ENCODE measurements around the gene CTSA.
"Not testable (repeated sequence)": the region's sequence is repeated elsewhere in the genome, so short reads cannot be mapped to it uniquely, and the experiment has no call there.

CTSA gene

DNA sequence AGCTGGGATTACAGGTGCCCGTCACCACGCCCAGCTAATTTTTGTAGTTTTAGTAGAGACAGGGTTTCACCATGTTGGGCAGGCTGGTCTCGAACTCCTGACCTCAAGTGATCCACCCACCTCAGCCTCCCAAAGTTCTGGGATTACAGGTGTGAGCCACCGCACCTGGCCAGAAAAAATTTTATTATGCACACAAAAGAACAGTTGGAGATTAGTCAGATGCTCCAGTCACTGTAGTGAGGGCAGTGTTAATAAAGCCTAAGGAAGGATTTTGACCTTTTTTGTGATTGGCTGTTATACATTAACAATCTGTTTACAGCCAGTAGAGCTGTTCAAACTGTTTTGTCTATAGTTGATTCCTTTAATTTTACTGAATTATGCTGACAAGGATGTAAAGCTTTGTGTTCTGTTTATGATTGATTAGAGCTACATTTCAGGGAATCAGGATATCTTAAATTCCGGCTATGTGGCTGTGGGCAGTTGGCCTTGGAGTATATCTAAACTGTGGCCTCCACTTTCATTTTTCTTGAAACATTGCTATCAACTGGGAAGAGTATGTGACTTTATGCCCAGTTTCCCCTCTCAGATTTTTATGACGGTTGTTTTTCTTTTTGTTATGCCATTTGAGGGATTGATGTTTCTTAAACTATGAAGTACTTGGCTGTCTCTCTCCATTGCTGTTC is 23.9 kb upstream of the CTSA start:
- DNase-seq, result no peak

DNA sequence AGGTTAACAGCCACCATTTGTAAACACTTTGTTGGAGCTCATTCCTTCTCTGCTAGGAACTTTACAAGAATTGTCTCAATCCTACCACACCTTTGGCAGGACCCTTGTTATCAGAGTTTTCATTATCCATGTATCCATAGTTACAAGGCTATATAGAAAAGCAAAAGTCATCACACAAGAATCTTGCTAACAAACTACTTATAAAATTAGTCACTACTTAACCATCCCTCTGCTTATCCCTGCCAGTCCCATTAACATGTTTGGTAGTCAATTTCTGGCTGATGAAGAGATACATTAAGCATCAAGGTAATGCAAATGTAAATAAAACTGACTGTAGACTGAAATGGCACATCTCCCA is 23.3 kb upstream of the CTSA start:
- no peak for DNase-seq

- no peak for DNase-seq
These were observed 18.5 kb upstream of the CTSA start for GRCh38 chr20:45872626-45873025.

DNA sequence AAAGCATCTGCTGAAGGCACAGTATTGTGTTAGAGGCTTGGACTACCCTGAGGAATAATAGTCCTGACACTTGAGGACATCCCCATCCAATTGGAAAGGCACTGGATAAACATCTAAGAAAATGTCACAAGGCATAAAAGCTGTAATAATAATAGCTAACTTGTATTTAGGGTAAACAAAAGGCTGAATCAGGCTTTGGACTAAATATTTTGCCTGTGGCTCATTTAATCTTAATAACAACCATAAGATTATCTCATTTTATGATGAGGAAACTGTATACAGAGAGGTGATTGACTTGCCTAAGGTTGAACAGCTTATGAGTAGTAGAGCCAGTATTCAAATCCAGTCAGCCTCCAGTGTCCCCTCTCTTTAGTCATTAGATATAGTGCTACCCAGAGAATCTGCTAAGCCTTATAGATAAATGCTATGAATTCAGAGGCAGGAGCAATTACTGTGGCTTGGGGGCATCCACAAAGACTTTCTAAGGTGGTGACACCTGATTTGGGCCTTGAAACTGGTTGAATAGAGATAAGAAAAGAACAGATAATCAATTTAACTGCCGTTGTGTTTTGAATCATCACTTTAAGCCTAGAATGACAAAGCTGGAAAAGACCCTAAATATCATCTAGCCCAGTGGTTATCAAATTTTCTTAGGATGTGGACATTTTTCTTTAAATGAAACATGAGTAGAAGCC is 17.6 kb upstream of the CTSA start:
- no peak for DNase-seq

- not testable (repeated sequence) for DNase-seq
These were observed 17.0 kb upstream of the CTSA start for GRCh38 chr20:45874104-45874481.

GRCh38 chr20:45874576-45874975 is 16.6 kb upstream of the CTSA start:
- no peak for DNase-seq

DNA sequence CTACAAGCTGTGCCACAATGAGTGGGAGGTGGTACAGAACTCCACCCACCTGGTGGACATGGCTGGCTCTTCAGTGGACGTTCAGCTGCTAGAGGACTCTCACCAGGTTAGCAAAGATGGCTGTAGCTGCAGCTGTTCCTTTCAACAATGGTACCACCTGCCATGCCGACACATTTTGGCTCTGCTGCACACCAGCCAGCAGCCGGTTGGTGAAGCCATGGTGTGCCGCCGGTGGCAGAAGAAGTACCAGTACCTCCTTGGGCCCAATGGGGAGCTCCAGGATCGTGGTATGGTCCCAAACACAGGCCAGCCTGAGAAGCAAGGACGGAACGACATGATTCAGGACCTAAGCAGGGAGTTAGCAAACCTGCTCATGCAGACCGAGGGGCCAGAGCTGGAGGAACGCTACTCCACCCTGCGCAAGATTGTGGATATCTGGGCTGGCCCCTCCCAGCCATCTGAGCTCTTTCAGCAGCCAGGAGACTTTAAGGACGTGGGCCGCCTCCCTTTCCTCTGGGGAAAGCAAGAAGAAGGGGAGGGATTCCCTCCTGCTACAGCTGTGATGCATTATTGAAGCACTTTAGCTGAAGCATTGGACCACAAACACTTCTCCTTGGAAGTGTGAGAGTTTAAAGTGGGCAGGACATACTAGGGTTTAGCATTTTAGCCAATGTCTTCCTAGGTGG is 12.9 kb upstream of the CTSA start:
- DNase-seq, result no peak

- DNase-seq, result peak; percentile 95 to 98
These were observed 9.9 kb upstream of the CTSA start, which contains the start of gene ZSWIM1 for GRCh38 chr20:45880988-45881788. ZSWIM1 (plus strand) TSS chr20:45881227; CDS start chr20:45882593, 1,366 bp downstream.

DNA sequence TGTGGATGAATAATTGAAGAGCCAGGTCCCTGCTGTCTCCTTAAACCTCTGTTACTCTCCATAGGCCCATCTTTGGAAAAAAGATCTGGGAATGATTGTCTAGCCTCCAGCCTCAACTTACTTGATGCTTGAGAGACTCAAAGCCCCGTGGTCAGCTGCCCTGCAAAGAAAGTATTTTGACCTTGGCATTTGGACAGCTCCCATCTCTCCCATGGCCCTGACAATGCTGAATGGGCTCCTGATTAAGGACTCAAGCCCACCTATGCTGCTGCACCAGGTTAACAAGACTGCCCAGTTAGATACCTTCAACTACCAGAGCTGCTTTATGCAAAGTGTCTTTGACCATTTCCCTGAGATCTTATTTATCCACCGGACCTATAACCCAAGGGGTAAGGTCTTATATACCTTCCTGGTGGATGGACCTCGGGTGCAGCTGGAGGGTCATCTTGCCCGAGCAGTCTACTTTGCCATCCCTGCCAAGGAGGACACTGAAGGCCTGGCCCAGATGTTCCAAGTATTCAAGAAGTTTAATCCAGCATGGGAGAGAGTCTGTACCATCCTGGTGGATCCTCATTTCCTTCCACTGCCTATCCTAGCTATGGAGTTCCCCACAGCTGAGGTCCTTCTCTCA is 8.6 kb upstream of the CTSA start:
- DNase-seq, result no peak

- no peak for DNase-seq
These were observed 8.1 kb upstream of the CTSA start for GRCh38 chr20:45883100-45883469.

DNA sequence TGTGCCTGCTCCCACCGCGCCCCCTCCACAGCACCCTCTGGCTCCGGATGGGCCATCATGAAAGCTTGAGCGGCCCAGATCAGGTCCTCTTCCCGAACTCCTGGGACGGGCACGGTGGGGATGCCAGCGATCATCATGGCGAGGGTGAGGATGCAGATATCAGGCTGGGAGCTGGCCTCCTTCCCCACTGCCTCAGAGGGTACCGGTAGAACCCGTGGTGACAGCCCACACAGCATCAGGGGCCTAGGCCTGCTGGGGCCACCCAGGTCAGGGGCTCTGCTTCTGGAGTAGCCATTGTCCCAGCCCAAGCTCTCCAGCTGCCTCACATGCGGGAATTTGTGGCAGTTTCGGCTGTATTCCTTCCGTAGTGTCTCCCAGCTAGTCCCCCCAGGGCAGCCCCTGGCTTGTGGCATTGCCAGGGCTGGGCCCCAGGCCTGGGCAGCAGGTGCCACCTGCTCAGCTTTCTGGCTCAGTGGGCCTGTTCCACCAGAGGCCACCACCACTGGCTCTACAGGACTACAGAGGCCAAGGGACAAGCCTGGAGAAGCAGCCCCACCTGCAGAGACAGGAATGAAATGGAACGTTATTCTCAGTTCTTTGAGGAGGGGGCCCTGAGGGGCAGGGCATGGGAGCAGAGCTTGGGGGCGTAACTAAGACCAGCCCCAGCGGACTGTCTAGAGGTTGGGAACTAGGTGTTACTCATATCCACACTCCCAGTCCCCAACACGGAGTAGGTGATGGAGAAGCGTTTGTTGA is 4.4 kb upstream of the CTSA start:
- DNase-seq, result no peak

- no peak for DNase-seq
These were observed 3.8 kb upstream of the CTSA start, which contains the start of gene SPATA25 for GRCh38 chr20:45887346-45887715. SPATA25 (minus strand) TSS chr20:45887622; CDS start chr20:45887590, 32 bp downstream.

- no peak for DNase-seq
These were observed 2.5 kb upstream of the CTSA start for GRCh38 chr20:45888681-45889080.

DNA sequence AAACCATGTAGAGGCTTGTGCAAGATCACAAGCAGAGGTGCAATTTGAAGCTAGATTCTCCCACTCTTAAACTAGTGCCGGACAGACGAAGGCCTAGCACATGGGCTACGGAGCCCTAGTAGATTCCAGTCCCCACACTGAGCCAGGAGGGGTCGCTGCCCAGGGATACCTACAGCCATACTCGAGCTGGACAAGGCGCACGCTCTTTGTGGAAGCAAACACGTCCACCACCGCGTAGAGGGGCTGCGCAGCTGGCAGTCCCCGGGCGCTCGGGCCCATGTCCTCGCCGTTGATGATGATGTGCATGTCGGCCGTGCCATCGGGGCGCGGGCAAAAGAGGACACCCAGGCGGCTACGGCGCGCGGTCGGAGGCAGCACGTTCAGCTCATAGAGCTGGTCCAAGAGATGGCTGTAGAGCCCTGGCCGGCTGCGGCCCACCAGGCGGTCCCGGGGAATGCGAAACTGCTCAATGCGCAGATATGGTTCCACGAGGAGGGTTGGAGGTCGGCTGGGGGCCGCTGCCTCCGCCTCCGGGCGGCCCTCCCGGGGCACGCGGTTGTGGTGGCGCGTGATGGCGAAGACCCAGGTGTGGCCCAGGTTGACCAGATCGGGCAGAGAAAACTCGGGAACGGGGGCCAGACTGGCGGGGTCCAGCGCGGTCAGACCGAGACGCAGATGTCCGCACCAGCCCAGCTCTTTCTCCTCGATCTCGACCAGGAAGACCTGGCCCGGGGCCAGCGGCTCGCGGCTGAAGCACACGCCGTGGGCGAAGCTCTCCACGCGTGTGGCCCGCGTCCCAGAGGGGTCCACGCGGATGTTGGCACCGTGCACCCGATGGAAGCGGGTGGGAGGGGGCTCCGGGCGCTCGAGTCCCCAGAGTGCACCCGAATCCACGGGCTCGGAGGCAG is 804 bp upstream of the CTSA start:
- DNase-seq, result peak; percentile 81

DNA sequence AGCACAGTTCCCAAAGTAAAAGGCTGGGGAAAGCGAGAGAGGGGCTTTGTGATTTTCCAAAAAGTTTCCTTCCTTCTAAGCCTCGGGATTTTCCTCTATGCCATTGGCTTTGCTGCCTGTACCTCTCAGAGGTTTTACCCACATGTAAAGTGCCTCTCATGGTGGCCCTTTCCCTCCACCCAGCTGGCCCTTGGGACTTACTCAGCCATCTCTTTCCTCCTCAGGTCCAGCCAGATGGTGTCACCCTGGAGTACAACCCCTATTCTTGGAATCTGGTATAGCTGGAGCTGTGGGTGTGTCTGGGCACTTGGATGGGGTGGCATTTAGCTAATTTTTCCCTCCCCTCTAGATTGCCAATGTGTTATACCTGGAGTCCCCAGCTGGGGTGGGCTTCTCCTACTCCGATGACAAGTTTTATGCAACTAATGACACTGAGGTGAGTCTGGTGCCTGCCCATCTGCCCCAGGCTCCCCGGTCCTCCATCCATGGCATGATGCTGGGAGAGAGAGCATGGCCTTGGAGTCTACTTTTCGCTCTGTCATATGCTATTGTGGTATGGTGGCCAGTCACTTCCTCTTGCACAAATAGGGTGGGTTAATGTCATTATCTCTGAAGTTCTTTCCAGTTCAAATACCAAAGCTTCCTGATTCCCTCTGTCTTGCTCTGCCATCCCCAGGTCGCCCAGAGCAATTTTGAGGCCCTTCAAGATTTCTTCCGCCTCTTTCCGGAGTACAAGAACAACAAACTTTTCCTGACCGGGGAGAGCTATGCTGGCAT is 1.1 kb downstream of the CTSA start:
- DNase-seq, result no peak

DNA sequence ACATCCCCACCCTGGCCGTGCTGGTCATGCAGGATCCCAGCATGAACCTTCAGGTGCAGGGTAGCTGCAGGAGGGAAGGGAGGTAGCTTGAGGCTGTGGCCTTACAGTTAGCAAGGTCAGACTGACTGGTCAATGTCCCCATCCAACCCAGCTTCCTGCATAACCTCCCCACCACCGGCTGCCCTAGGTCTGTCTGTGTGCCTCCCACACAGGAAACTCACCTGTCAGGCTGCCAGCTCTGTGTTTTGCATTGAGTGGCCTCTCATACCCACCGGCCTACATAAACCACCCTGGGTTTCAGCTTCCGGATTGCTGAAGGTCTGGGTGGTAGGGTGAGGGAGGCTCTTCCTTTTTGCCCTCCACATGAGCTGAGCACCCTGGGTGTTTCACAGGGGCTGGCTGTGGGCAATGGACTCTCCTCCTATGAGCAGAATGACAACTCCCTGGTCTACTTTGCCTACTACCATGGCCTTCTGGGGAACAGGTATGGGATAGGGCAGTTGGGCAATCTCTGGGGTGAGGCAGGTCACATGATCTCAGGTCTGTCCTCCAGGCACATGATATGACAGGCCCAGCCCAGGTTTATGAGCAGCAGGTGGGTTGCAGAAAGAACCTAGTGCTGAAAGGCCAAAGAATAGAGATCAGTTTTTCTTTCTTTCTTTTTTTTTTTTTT is 1.8 kb downstream of the CTSA start:
- DNase-seq, result no peak

GRCh38 chr20:45893831-45894230 is 2.7 kb downstream of the CTSA start:
- no peak for DNase-seq

GRCh38 chr20:45894797-45895196 is 3.7 kb downstream of the CTSA start:
- DNase-seq, result no peak

- no peak for DNase-seq
These were observed 5.6 kb downstream of the CTSA start for GRCh38 chr20:45896641-45897161.
